DND-41 (cell line): Measurements from ENCODE around the gene FAM3B.

Source experiments
- ATAC-seq: fragments of 200-7000 bp; cut with Tn5 transposase; 3 replicates; pipeline ENCODE4 v1.9.1; 2021; ENCODE audit warnings: low read depth; ENCODE audit not compliant: insufficient read depth
- DNase-seq: peaks from one replicate; pipeline ENCODE4 v3.0.0-alpha.2; 2020
- H2AFZ ChIP-seq: 2 replicates; pipeline ENCODE4 v1.6.0; 2012; ENCODE audit warnings: low read depth, low read length
- H3K27ac ChIP-seq: 2 replicates; pipeline ENCODE4 v1.5.1; 2012; ENCODE audit warnings: low read length, inconsistent platforms
- H3K27me3 ChIP-seq: fragments of 200-600 bp; sonication (generic); 2 replicates; pipeline ENCODE4 v1.6.0; 2012; ENCODE audit warnings: low read length, mild to moderate bottlenecking, inconsistent platforms; ENCODE audit not compliant: insufficient read depth, poor library complexity
- H3K36me3 ChIP-seq: 2 replicates; pipeline ENCODE4 v1.5.1; 2012; ENCODE audit warnings: low read length, inconsistent platforms; ENCODE audit not compliant: insufficient read depth
- H3K4me1 ChIP-seq: 2 replicates; pipeline ENCODE4 v1.5.1; 2012; ENCODE audit warnings: mild to moderate bottlenecking, low read length; ENCODE audit not compliant: insufficient read depth
- H3K4me2 ChIP-seq: 2 replicates; pipeline ENCODE4 v1.6.0; 2012; ENCODE audit warnings: mild to moderate bottlenecking, moderate library complexity, low read length, inconsistent platforms; ENCODE audit not compliant: insufficient read depth
- H3K4me3 ChIP-seq, 2 experiments: fragments of 200-600 bp in 1 of 2; shearing (Covaris generic) in 1 of 2; 2 replicates each; pipeline ENCODE4 v1.5.1; 2012 to 2016; ENCODE audit warnings: inconsistent platforms in 2 of 2, low read length in 2 of 2, mild to moderate bottlenecking in 2 of 2, low read depth in 1 of 2, moderate library complexity in 1 of 2
- H3K79me2 ChIP-seq: 2 replicates; pipeline ENCODE4 v1.6.0; 2012; ENCODE audit warnings: low read length, inconsistent platforms; ENCODE audit not compliant: insufficient read depth
- H3K9ac ChIP-seq: 2 replicates; pipeline ENCODE4 v1.6.0; 2012; ENCODE audit warnings: low read depth, mild to moderate bottlenecking, inconsistent platforms, low read length, moderate library complexity
- H3K9me3 ChIP-seq: 2 replicates; pipeline ENCODE4 v1.5.1; 2012; ENCODE audit warnings: low read length, moderate library complexity, mild to moderate bottlenecking, inconsistent platforms; ENCODE audit not compliant: insufficient read depth, severe bottlenecking
- H4K20me1 ChIP-seq: 2 replicates; pipeline ENCODE4 v1.6.0; 2012; ENCODE audit warnings: low read length; ENCODE audit not compliant: insufficient read depth
- CTCF ChIP-seq: IDR thresholded peaks from 2 replicates; pipeline ENCODE4 v1.5.1; 2012; ENCODE audit warnings: borderline replicate concordance, low read length, moderate library complexity, mild to moderate bottlenecking; ENCODE audit not compliant: poor library complexity, severe bottlenecking; ENCODE audit errors: extremely low read depth
- EZH2 ChIP-seq: IDR thresholded peaks from 3 replicates; pipeline ENCODE4 v1.6.1; 2012; ENCODE audit warnings: borderline replicate concordance, low read depth, mild to moderate bottlenecking, moderate library complexity, low read length, inconsistent platforms; ENCODE audit not compliant: severe bottlenecking

Gene FAM3B

GRCh38 chr21:41387042-41387819 lies 70.6 kb downstream of the FAM3B start:
- Histone ChIP-seq H3K4me1 (no peaks in the 10 kb centered on the region), H3K4me3 (no peak overlapping the region), H4K20me1 (no peaks in the 10 kb centered on the region), H3K36me3 (peaks cover 67% of the 10 kb centered on the region), H3K9me3 (no peaks in the 10 kb centered on the region), H3K27me3 (no peaks in the 10 kb centered on the region), H3K27ac (no peak overlapping the region), H3K4me2 (no peak overlapping the region), H3K9ac (no peak overlapping the region), H3K79me2 (no peaks in the 10 kb centered on the region), H2AFZ (no peak overlapping the region)
- ATAC-seq (no peak), DNase-seq (no peak)
- TF ChIP-seq EZH2 (no peak), CTCF (no peak)

GRCh38 chr21:41387824-41388223 lies 71.2 kb downstream of the FAM3B start:
- ATAC-seq (no peak), DNase-seq (no peak)
- TF ChIP-seq EZH2 (no peak), CTCF (no peak)
- Histone ChIP-seq H2AFZ (no peak overlapping the region), H3K36me3 (peaks cover 64% of the 10 kb centered on the region), H4K20me1 (no peaks in the 10 kb centered on the region), H3K4me1 (no peaks in the 10 kb centered on the region), H3K27me3 (no peaks in the 10 kb centered on the region), H3K9ac (no peak overlapping the region), H3K79me2 (no peaks in the 10 kb centered on the region), H3K4me2 (no peak overlapping the region), H3K27ac (no peak overlapping the region), H3K4me3 (no peak overlapping the region), H3K9me3 (no peaks in the 10 kb centered on the region)

GRCh38 chr21:41388259-41388658 lies 71.7 kb downstream of the FAM3B start:
- no peak overlapping the region; the same call in 1 of the 2 replicates for H3K27ac ChIP-seq
- H2AFZ ChIP-seq = no peak overlapping the region
- no peak overlapping the region for H3K4me2 ChIP-seq
- peaks cover 60% of the 10 kb centered on the region for H3K36me3 ChIP-seq
- no peak for ATAC-seq
- no peaks in the 10 kb centered on the region for H3K27me3 ChIP-seq
- no peak for DNase-seq
- no peak overlapping the region for H3K9ac ChIP-seq
- no peaks in the 10 kb centered on the region for H4K20me1 ChIP-seq
- TF ChIP-seq EZH2 (no peak), CTCF (no peak)
- no peak overlapping the region for H3K4me3 ChIP-seq
- no peaks in the 10 kb centered on the region for H3K9me3 ChIP-seq
- no peaks in the 10 kb centered on the region for H3K79me2 ChIP-seq
- H3K4me1 ChIP-seq = no peaks in the 10 kb centered on the region
